ENCODE results near the gene AGBL5.

The AGBL5 gene

DNA sequence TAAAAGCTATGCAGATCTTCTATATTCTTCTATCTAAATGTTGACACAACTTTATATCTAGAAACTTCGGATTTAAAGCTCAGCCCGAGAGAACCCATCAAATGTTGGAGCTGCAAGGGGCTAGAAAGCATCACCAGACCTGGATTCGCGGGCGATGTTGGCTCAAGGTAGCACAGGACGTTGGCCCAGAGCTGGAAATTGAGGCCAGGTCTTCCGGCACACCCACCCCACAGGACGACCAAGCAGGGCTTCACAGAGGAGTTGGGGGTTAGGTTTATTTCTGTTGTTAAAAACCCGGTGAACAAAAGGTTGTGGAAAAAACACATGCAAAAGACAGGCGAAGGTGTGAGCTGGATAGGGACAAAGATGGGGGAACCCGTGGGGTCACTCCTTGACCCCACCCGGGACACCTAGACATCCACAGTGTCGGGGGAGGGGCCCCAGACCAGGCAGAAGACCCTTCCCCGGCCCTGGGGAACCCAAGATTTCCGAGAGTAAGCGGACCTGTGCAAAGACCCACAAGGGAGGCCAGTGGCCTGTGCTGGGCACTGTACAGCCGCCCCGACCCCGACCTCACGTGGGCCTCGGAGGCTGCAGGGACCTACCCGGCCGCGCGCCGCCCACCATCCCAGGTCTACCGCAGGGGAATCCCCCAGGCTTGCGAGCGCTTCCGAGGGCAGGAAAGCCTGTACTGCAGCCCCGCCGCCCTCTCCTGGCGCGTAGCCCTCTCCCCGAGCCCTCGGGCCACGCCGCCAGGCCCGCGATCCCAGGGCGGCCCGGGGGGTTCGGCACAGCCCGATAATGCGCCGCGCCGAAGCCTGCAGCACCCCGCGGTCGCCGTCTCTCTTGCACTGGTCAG, 1.8 kb upstream of the AGBL5 start:
- no peaks in the 10 kb centered on the region for H4K20me1 ChIP-seq (ENCODE audit: insufficient read depth, low read length)
- no peaks in the 10 kb centered on the region for H3K9me3 ChIP-seq (ENCODE audit: insufficient read depth, low read length, severe bottlenecking)
- H3K27me3 ChIP-seq (ENCODE audit: insufficient read depth, low read length, poor library complexity), result no peaks in the 10 kb centered on the region
- H3K27ac ChIP-seq (ENCODE audit: low read length), result peak overlapping the region; percentile 85
- peak overlapping the region; percentile 58 for H3K9ac ChIP-seq (ENCODE audit: low read depth, low read length)
- DNase-seq (peak; percentile 66), ATAC-seq (ENCODE audit: insufficient read depth, low read depth) (peak; percentile 39)
- peaks cover 30% of the 10 kb centered on the region for H3K4me1 ChIP-seq (ENCODE audit: insufficient read depth, low read length)
- H3K36me3 ChIP-seq (ENCODE audit: insufficient read depth, low read length), result peaks cover 19% of the 10 kb centered on the region
- H3K4me2 ChIP-seq (ENCODE audit: insufficient read depth, low read length), result peak overlapping the region; percentile 74
- H2AFZ ChIP-seq (ENCODE audit: low read depth, low read length), result peak overlapping the region; percentile 93
- H3K79me2 ChIP-seq (ENCODE audit: insufficient read depth, low read length), result peaks cover 12% of the 10 kb centered on the region
- peak overlapping the region; percentile 85 to 93 for H3K4me3 ChIP-seq (ENCODE audit: low read depth in 1 of 2, low read length in 2 of 2)
- no peak for TF ChIP-seq CTCF (IDR thresholded peaks at IDR 0.05; ENCODE audit: borderline replicate concordance, extremely low read depth, low read length, poor library complexity, severe bottlenecking)
- no peak for TF ChIP-seq EZH2 (IDR thresholded peaks at IDR 0.05; ENCODE audit: borderline replicate concordance, low read depth, low read length, severe bottlenecking)

GRCh38 chr2:27050281-27050995, 1.0 kb upstream of the AGBL5 start:
- Histone ChIP-seq H3K9me3 (ENCODE audit: insufficient read depth, low read length, severe bottlenecking) (no peaks in the 10 kb centered on the region), H3K27me3 (ENCODE audit: insufficient read depth, low read length, poor library complexity) (no peaks in the 10 kb centered on the region), H4K20me1 (ENCODE audit: insufficient read depth, low read length) (no peaks in the 10 kb centered on the region), H3K4me1 (ENCODE audit: insufficient read depth, low read length) (peaks cover 30% of the 10 kb centered on the region), H3K27ac (ENCODE audit: low read length) (peak overlapping the region; percentile 85), H3K79me2 (ENCODE audit: insufficient read depth, low read length) (peaks cover 12% of the 10 kb centered on the region), H3K36me3 (ENCODE audit: insufficient read depth, low read length) (peaks cover 27% of the 10 kb centered on the region), H3K9ac (ENCODE audit: low read depth, low read length) (peak overlapping the region; percentile 58), H2AFZ (ENCODE audit: low read depth, low read length) (peak overlapping the region; percentile 93), H3K4me2 (ENCODE audit: insufficient read depth, low read length) (peak overlapping the region; percentile 74), H3K4me3 (ENCODE audit: low read depth in 1 of 2, low read length in 2 of 2) (peak overlapping the region; percentile 85 to 93)
- peak; percentile 69 for ATAC-seq (ENCODE audit: insufficient read depth, low read depth)
- TF ChIP-seq EZH2 (IDR thresholded peaks at IDR 0.05; ENCODE audit: borderline replicate concordance, low read depth, low read length, severe bottlenecking) (no peak), CTCF (IDR thresholded peaks at IDR 0.05; ENCODE audit: borderline replicate concordance, extremely low read depth, low read length, poor library complexity, severe bottlenecking) (peak; percentile 43)
- peak; percentile 93 for DNase-seq

- Histone ChIP-seq H2AFZ (ENCODE audit: low read depth, low read length) (peak overlapping the region; percentile 93), H3K27me3 (ENCODE audit: insufficient read depth, low read length, poor library complexity) (no peaks in the 10 kb centered on the region), H3K36me3 (ENCODE audit: insufficient read depth, low read length) (peaks cover 43% of the 10 kb centered on the region), H3K27ac (ENCODE audit: low read length) (peak overlapping the region; percentile 74), H3K79me2 (ENCODE audit: insufficient read depth, low read length) (peaks cover 12% of the 10 kb centered on the region), H3K4me3 (ENCODE audit: low read depth in 1 of 2, low read length in 2 of 2) (peak overlapping the region; percentile 85 to 93; a peak in 3 of 4 replicates), H3K4me1 (ENCODE audit: insufficient read depth, low read length) (peaks cover 30% of the 10 kb centered on the region), H4K20me1 (ENCODE audit: insufficient read depth, low read length) (no peaks in the 10 kb centered on the region), H3K9me3 (ENCODE audit: insufficient read depth, low read length, severe bottlenecking) (no peaks in the 10 kb centered on the region), H3K4me2 (ENCODE audit: insufficient read depth, low read length) (peak overlapping the region; percentile 74), H3K9ac (ENCODE audit: low read depth, low read length) (peak overlapping the region; percentile 58)
- TF ChIP-seq EZH2 (IDR thresholded peaks at IDR 0.05; ENCODE audit: borderline replicate concordance, low read depth, low read length, severe bottlenecking), result no peak
- TF ChIP-seq CTCF (IDR thresholded peaks at IDR 0.05; ENCODE audit: borderline replicate concordance, extremely low read depth, low read length, poor library complexity, severe bottlenecking), result no peak
- DNase-seq, result no peak
- no peak for ATAC-seq (ENCODE audit: insufficient read depth, low read depth)
Observed at GRCh38 chr2:27051902-27052645, 606 bp downstream of the AGBL5 start.

Data from DND-41 (cell line).